LNCaP clone FGC (cell line): ENCODE data around the gene PRDM16.
A peak's percentile ranks its signal among the peaks of the same experiment; 100 is the strongest.

ENCODE experiments used
- DNase-seq: peaks from one replicate; pipeline ENCODE4 v3.0.0-alpha.2; 2011; ENCODE audit warnings: low read depth
- H3K4me3 ChIP-seq: 2 replicates; pipeline ENCODE4 v1.5.1; 2011; ENCODE audit warnings: mild to moderate bottlenecking, low read depth, low read length, control low read depth
- CTCF ChIP-seq: IDR thresholded peaks from 2 replicates; pipeline ENCODE4 v1.5.1; 2012; ENCODE audit warnings: mild to moderate bottlenecking; ENCODE audit not compliant: control insufficient read depth, insufficient read depth; ENCODE audit errors: extremely low read depth

The PRDM16 gene

GRCh38 chr1:3069491-3070308, 697 bp downstream of the PRDM16 start:
- TF ChIP-seq CTCF, result peak; percentile 30
- no peak for DNase-seq
- peak overlapping the region; percentile 42 for H3K4me3 ChIP-seq

GRCh38 chr1:3070309-3070643, 1.3 kb downstream of the PRDM16 start:
- no peak overlapping the region for H3K4me3 ChIP-seq
- no peak for TF ChIP-seq CTCF
- DNase-seq, result no peak

GRCh38 chr1:3070644-3071564, 1.9 kb downstream of the PRDM16 start:
- H3K4me3 ChIP-seq, result no peak overlapping the region
- TF ChIP-seq CTCF, result no peak
- no peak for DNase-seq

GRCh38 chr1:3071565-3072390, 2.8 kb downstream of the PRDM16 start:
- H3K4me3 ChIP-seq, result no peak overlapping the region
- no peak for TF ChIP-seq CTCF

GRCh38 chr1:3072391-3073185, 3.6 kb downstream of the PRDM16 start:
- DNase-seq, result no peak
- H3K4me3 ChIP-seq, result no peak overlapping the region
- TF ChIP-seq CTCF, result no peak

More at GRCh38 chr1:3071565-3072390, 2.8 kb downstream of the PRDM16 start:
- no peak for DNase-seq

GRCh38 chr1:3073186-3073488, 4.1 kb downstream of the PRDM16 start:
- TF ChIP-seq CTCF, result no peak

More at GRCh38 chr1:3073186-3073488, 4.1 kb downstream of the PRDM16 start:
- H3K4me3 ChIP-seq, result no peak overlapping the region
- DNase-seq, result no peak
